GM21515 (cell line): Measurements from ENCODE around the gene SACS.
"Not testable (repeated sequence)": the region's sequence is repeated elsewhere in the genome, so short reads cannot be mapped to it uniquely, and the experiment has no call there.

Source experiments
- ATAC-seq: cut with Tn5 transposase; IDR thresholded peaks from one replicate; pipeline ENCODE4 v1.9.1; 2021; ENCODE audit not compliant: unreplicated experiment

SACS gene

DNA sequence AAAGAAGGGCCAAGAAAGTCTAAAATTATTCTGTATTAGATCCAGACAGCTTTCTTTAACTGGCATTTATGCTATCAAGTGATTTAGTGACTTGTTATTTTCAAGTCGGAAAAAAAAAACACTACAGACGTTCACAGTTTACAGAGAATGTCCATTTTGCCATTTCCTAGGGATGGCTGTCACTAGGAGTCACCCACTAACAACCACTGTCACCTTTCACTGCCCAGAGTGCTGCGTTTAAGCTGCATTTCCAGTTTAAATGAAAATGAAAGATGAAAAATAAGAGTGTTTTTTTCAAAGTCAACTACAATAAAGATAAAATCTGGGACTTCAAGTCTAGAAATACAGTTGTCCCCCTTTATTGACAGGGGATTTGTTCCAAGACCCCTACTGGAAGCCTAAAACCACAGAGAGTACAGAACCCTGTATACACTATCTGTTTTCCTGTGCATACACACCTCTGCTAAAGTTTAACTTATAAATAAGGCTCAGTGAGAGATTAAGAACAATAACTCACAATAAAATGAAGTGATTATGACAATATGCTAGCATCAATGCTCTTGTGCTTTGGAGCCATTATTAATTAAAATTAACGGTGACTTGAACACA lies 112.5 kb downstream of the SACS start:
- ATAC-seq: peak; percentile 10

GRCh38 chr13:23319883-23320224 lies 113.6 kb downstream of the SACS start:
- no peak for ATAC-seq

- not testable (repeated sequence) for ATAC-seq
Observed at GRCh38 chr13:23314837-23315236, 118.7 kb downstream of the SACS start.

DNA sequence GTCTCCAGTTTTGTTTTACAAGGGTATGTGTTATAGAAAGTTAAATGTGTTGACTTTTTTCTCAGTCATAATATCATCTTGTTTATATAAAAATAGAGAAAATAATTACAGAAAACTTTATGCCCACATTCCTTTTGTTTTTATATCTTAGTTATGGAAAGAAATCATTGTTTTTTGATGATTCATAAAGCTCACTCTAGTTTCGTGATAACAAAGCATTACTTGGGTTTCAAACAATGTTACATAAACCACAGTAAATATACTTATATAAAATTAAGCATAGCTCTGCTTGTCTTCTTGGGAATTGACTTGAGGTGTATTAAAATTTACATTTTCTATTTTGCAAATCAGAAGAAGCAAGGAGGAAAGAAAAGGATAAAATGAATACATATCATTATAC lies 140.9 kb downstream of the SACS start:
- no peak for ATAC-seq

DNA sequence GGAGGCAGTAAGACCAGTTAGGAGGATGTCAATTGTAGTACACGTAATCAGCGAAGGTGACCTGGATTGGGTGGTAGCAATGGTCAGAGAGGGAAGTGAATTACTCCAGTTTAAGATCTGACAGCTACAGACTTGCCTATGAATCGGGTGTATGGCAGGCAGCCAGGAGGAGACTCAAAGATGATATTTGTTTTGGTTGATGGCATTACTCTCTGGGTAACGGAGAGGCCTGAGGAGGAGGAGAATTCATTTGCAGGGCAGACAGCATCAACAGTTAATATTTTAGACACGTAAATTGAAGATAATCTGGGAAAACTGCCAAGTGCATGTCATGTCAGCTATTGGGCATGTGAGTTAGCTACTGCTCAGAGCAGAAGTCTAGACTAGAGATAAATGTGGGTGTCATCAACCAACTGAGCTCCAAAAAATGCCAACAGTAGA lies 143.6 kb downstream of the SACS start:
- ATAC-seq: no peak

- no peak for ATAC-seq
Observed at GRCh38 chr13:23288995-23289394, 144.5 kb downstream of the SACS start.

DNA sequence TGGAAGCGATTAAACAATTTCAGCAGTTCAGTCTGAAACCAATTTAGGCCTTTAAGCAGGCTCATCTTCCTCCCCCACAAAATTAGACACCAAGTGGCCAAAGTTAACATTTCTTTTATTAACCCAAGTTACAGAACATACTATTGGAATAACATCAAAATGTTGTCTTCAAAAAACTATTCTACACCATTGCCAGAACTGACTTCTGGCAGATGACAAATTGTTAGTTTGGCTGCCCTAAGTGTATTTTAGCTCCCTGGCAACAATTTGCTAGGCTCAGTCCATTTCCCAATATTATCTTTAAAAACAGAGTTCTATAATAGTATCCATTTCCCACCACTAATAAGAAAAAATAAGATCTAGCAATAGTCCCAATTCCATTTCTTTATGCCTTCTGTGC lies 144.9 kb downstream of the SACS start:
- ATAC-seq: no peak

GRCh38 chr13:23279321-23279720 lies 154.2 kb downstream of the SACS start:
- no peak for ATAC-seq
